Activated T-cell treated with anti-CD3 and anti-CD28 coated beads, Interleukin-2, amount 50 U/mL, for 24 hours (primary cell): Measurements from ENCODE around the gene ELK3.

Source experiments
- DNase-seq: peaks from one replicate; pipeline ENCODE4 v3.0.0-alpha.2; 2020
- H3K27ac Mint-ChIP-seq: 2 replicates; pipeline ENCODE4 v1.8.0; 2020; ENCODE audit warnings: mild to moderate bottlenecking, mixed read lengths
- H3K27me3 Mint-ChIP-seq: 2 replicates; pipeline ENCODE4 v1.8.0; 2020; ENCODE audit warnings: mixed read lengths
- H3K36me3 Mint-ChIP-seq: 2 replicates; pipeline ENCODE4 v1.8.0; 2020; ENCODE audit warnings: low read depth, mixed read lengths
- H3K4me1 Mint-ChIP-seq: 2 replicates; pipeline ENCODE4 v1.8.0; 2020; ENCODE audit warnings: low read depth, mixed read lengths
- H3K4me3 Mint-ChIP-seq: 2 replicates; pipeline ENCODE4 v1.8.0; 2020; ENCODE audit warnings: mild to moderate bottlenecking, moderate library complexity, mixed read lengths
- H3K9me3 Mint-ChIP-seq: 2 replicates; pipeline ENCODE4 v1.8.0; 2020; ENCODE audit warnings: mixed read lengths

Gene ELK3

DNA sequence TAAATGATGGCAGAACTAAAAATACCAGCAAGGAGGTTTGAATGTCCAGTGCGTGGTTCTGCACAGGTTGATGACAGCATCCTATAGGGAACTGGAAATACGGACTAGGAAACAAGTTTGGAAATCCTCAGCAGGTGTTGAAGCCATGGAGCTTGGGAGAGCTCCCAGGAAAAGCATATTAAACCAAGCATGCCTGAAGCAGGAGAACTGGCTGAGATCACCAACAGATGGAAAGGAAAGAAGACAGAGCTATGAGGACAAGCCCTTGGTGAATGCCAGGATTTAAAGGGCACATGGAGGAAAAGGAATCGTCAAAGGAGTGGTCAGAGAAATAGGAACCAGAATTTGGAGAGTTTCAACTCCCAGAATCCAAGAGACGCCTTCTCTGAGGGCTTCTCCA is 21.2 kb upstream of the ELK3 start:
- Mint-ChIP-seq H3K27ac (no peak overlapping the region), H3K27me3 (no peaks in the 10 kb centered on the region), H3K4me1 (peaks cover 21% of the 10 kb centered on the region), H3K36me3 (peaks cover 12% of the 10 kb centered on the region), H3K9me3 (peaks cover 11% of the 10 kb centered on the region), H3K4me3 (no peak overlapping the region)
- no peak for DNase-seq

GRCh38 chr12:96176575-96176974 is 17.6 kb upstream of the ELK3 start:
- peak overlapping the region; percentile 95 for H3K27ac Mint-ChIP-seq
- H3K27me3 Mint-ChIP-seq = no peaks in the 10 kb centered on the region
- H3K9me3 Mint-ChIP-seq = peaks cover 18% of the 10 kb centered on the region
- peaks cover 14% of the 10 kb centered on the region for H3K36me3 Mint-ChIP-seq
- H3K4me3 Mint-ChIP-seq = no peak overlapping the region
- H3K4me1 Mint-ChIP-seq = peaks cover 32% of the 10 kb centered on the region
- no peak for DNase-seq

GRCh38 chr12:96177013-96177412 is 17.2 kb upstream of the ELK3 start:
- H3K27ac Mint-ChIP-seq = peak overlapping the region; percentile 95
- peak; percentile 66 for DNase-seq
- peaks cover 32% of the 10 kb centered on the region for H3K4me1 Mint-ChIP-seq
- no peaks in the 10 kb centered on the region for H3K27me3 Mint-ChIP-seq
- H3K4me3 Mint-ChIP-seq = peak overlapping the region; percentile 44
- H3K36me3 Mint-ChIP-seq = peaks cover 14% of the 10 kb centered on the region
- peaks cover 18% of the 10 kb centered on the region for H3K9me3 Mint-ChIP-seq

GRCh38 chr12:96183734-96184370 is 10.3 kb upstream of the ELK3 start:
- H3K27me3 Mint-ChIP-seq = no peaks in the 10 kb centered on the region
- H3K9me3 Mint-ChIP-seq = peaks cover 7% of the 10 kb centered on the region
- peaks cover 30% of the 10 kb centered on the region for H3K4me1 Mint-ChIP-seq
- H3K27ac Mint-ChIP-seq = no peak overlapping the region
- H3K4me3 Mint-ChIP-seq = no peak overlapping the region
- peaks cover 3% of the 10 kb centered on the region for H3K36me3 Mint-ChIP-seq
- no peak for DNase-seq

DNA sequence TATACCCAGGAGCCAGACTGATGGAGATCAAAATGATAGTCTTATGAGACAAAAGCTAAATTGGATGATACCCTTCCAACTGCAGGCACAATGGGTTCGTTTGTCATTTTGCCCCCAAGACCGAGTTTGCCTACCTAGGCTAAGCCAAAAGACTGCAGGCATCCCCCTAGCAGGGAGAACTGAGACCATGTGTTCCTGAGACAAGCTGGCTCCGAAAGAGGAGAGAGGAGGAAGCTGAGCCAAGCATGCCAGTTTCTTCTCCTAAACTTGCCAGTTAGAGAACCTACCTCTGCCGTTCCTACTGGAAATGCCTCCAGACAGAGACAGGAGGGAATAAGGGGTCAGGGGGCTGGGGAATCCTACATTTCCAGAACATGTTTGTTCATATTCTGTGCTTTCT is 8.3 kb upstream of the ELK3 start:
- no peaks in the 10 kb centered on the region for H3K27me3 Mint-ChIP-seq
- H3K4me3 Mint-ChIP-seq = no peak overlapping the region
- H3K4me1 Mint-ChIP-seq = peaks cover 39% of the 10 kb centered on the region

DNA sequence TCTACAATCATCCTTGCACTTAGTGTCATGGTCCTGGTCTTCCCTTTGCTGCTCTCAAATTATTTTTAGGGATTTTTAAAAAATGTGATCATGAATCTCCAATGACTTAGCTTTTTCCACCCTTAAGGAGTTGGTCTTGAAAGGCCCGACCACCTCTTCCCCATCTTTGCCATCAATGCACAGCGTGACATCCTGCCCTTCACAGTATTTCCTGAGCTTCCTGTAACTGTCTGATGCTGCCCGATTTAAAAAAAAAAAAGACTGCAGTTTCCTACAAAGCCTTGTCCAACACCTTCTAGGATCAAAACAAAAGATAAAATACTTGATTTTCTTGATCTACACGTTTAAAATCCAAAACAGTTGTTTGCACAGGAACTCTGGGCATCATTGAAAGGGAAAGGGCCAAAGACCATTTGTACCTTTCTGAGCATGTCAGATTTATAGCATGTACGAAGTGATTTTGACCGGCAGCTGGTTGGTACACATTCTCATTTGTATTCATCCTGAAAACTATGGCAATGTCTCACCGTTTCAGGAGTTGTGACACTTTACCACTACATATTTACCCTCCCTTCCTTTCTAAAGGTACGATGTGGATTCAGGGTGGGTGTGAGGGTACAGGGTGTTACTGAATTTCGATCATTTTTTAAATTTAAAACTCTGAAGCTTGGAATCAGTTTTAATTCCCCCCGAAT is 7.4 kb upstream of the ELK3 start:
- no peak for DNase-seq
- peaks cover 39% of the 10 kb centered on the region for H3K4me1 Mint-ChIP-seq
- H3K27ac Mint-ChIP-seq = peak overlapping the region; percentile 19
- H3K9me3 Mint-ChIP-seq = no peaks in the 10 kb centered on the region
- no peaks in the 10 kb centered on the region for H3K27me3 Mint-ChIP-seq
- no peak overlapping the region for H3K4me3 Mint-ChIP-seq
- H3K36me3 Mint-ChIP-seq = no peaks in the 10 kb centered on the region

More for the DNA sequence above, 8.3 kb upstream of the ELK3 start:
- DNase-seq = no peak
- H3K27ac Mint-ChIP-seq = no peak overlapping the region
- peaks cover under 1% of the 10 kb centered on the region for H3K36me3 Mint-ChIP-seq
- peaks cover under 1% of the 10 kb centered on the region for H3K9me3 Mint-ChIP-seq

DNA sequence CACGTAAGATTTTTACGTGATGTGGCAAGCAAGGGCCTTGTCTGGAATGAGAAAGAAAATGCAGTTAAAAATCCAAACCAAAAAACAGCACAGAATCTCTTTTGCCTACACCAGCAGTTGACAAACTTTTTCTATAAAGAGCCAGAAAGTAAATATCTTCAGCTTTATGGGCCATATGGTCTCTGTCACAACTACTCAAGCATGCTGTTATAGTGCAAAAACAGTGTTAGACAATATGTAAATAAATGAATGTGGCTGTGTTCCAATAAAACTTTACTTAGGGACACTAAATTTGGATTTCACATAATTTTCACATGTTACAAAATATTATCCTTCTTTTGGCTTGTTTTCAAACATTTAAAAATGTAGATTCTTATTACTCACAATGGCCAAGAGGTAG is 6.2 kb upstream of the ELK3 start:
- Mint-ChIP-seq H3K27me3 (no peaks in the 10 kb centered on the region), H3K4me3 (no peak overlapping the region), H3K36me3 (no peaks in the 10 kb centered on the region), H3K27ac (no peak overlapping the region), H3K9me3 (no peaks in the 10 kb centered on the region), H3K4me1 (peaks cover 49% of the 10 kb centered on the region)
- DNase-seq = no peak

DNA sequence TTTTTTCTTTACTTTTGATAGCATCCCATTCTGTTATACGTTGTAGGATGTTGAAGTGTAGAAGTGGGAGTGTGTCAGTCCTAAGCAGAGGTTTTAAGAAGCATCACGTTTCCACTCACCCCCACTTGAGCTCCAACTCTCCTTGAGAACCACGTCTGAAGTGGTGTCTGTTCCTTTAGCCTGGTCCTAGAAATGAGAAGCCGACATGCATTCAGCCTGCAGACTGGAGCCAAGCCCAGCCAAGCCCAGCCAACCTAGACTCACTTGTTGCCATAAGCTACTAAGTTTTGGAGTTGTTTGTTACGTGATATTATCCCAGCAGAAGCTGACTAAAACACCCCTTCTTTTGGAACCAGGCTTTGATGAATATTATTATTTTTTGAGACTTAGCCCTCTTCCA is 4.4 kb upstream of the ELK3 start:
- Mint-ChIP-seq H3K4me1 (peaks cover 59% of the 10 kb centered on the region), H3K36me3 (peaks cover 4% of the 10 kb centered on the region), H3K27me3 (no peaks in the 10 kb centered on the region), H3K27ac (no peak overlapping the region), H3K4me3 (no peak overlapping the region), H3K9me3 (no peaks in the 10 kb centered on the region)
- no peak for DNase-seq

GRCh38 chr12:96190413-96191108 is 3.6 kb upstream of the ELK3 start:
- Mint-ChIP-seq H3K9me3 (no peaks in the 10 kb centered on the region), H3K4me1 (peaks cover 59% of the 10 kb centered on the region), H3K36me3 (peaks cover 9% of the 10 kb centered on the region), H3K4me3 (no peak overlapping the region), H3K27ac (peak overlapping the region; percentile 31), H3K27me3 (no peaks in the 10 kb centered on the region)
- no peak for DNase-seq

- Mint-ChIP-seq H3K4me3 (peak overlapping the region; percentile 78), H3K4me1 (peaks cover 62% of the 10 kb centered on the region), H3K27me3 (no peaks in the 10 kb centered on the region), H3K9me3 (no peaks in the 10 kb centered on the region), H3K27ac (peak overlapping the region; percentile 93), H3K36me3 (peaks cover 16% of the 10 kb centered on the region)
- no peak for DNase-seq
These were observed 1.1 kb upstream of the ELK3 start for GRCh38 chr12:96192926-96193573.

GRCh38 chr12:96194576-96194889 is 358 bp downstream of the ELK3 start:
- H3K27ac Mint-ChIP-seq = peak overlapping the region; percentile 98
- H3K4me1 Mint-ChIP-seq = peaks cover 66% of the 10 kb centered on the region
- no peak for DNase-seq
- peak overlapping the region; percentile 93 for H3K4me3 Mint-ChIP-seq
- peaks cover 18% of the 10 kb centered on the region for H3K36me3 Mint-ChIP-seq
- H3K9me3 Mint-ChIP-seq = no peaks in the 10 kb centered on the region
- H3K27me3 Mint-ChIP-seq = no peaks in the 10 kb centered on the region

DNA sequence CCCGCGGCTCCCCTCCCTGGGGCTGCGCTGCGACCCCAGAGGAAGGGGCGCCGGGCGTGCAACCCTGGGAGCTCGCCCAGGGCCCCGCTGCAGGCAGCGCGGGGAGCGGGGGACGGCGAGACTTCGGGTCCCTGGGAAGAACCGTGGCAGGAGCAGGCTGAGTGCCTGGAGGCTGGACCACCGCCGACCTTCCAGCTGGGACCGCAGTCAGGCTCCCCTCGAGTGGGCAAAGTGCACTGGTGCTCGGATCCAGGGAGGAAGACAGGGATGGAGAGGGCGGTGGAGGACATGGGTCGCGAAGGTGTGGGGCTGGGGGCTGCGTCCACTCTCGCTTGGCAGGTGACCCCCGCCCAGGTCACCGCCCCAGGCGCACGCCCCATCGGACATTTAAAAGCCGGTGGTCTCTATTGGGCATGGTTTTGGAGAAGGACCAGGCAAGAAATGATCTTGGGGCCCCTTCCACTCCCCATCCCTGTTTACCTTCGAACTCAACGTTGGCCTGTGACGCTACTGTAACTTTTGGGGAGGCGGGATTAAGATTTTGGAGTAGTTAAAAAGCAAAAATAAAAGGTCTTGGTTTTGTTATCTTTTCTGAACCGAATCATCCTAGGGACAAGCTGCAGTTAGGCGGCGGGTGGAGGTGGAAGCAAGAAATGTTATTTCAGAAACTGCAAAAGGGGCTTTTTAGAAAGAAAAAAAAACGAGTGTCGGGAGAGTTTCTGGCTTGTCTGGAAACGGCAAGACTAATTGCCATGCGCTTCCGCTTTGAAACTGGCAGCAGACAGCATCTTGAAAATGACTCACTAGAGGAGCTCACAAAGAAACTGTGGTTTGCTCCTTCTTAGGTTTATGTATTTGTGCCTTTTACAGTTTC is 1.0 kb downstream of the ELK3 start:
- Mint-ChIP-seq H3K27ac (peak overlapping the region; percentile 98), H3K4me3 (peak overlapping the region; percentile 90), H3K4me1 (peaks cover 64% of the 10 kb centered on the region), H3K9me3 (no peaks in the 10 kb centered on the region), H3K27me3 (no peaks in the 10 kb centered on the region), H3K36me3 (peaks cover 19% of the 10 kb centered on the region)
- DNase-seq = peak; percentile 72

- Mint-ChIP-seq H3K4me1 (peaks cover 64% of the 10 kb centered on the region), H3K36me3 (peaks cover 23% of the 10 kb centered on the region)
- peak; percentile 77 for DNase-seq
These were observed 1.8 kb downstream of the ELK3 start for GRCh38 chr12:96195845-96196451.

GRCh38 chr12:96196781-96197180 is 2.6 kb downstream of the ELK3 start:
- H3K9me3 Mint-ChIP-seq = no peaks in the 10 kb centered on the region
- H3K36me3 Mint-ChIP-seq = peaks cover 30% of the 10 kb centered on the region
- DNase-seq = no peak
- H3K27ac Mint-ChIP-seq = peak overlapping the region; percentile 98
- peak overlapping the region; percentile 90 for H3K4me3 Mint-ChIP-seq
- H3K27me3 Mint-ChIP-seq = no peaks in the 10 kb centered on the region
- peaks cover 72% of the 10 kb centered on the region for H3K4me1 Mint-ChIP-seq

More at GRCh38 chr12:96195845-96196451, 1.8 kb downstream of the ELK3 start:
- no peaks in the 10 kb centered on the region for H3K9me3 Mint-ChIP-seq
- peak overlapping the region; percentile 98 for H3K27ac Mint-ChIP-seq
- peak overlapping the region; percentile 90 for H3K4me3 Mint-ChIP-seq
- H3K27me3 Mint-ChIP-seq = no peaks in the 10 kb centered on the region
